Activated T-helper 9 cell treated with anti-CD3 and anti-CD28 coated beads, Interleukin-2, amount 50 U/mL, for 16 hours (primary cell): ENCODE results near the gene DIRAS3.
"Not testable (repeated sequence)": the region's sequence is repeated elsewhere in the genome, so short reads cannot be mapped to it uniquely, and the experiment has no call there.

Experiments
- DNase-seq: peaks from one replicate; pipeline ENCODE4 v3.0.0-alpha.2; 2020; ENCODE audit warnings: low read depth

DIRAS3 gene

DNA sequence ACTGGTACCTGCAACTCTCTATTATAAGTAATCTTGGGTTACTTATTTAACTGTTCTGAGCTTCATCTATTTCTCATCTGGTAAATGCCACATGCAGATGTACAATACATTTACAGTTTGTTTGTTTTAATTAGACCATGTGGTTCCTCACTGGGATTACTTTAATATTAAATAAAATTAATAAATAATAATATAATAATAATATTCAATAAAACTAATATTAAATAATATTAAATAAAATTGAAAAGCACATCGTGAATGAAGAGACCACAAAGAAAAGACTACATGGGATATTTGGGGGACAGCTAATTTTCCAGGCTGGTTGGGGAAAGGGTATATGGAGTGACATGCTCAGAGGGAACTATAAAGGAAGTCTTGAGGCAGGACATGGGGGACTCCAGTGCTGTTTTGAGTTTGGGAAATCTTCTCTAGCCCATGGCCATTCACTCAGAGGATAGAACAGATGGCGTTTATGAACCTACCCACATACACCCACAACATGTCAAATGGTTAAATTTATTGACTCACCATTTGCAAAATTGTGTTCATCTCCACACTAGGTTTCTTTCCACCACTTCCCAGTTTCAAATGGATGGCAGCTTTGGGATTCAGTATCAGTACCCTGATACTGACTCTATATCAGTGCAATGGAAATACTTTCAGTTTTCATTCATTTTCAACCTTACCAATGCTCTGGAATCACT lies 25.6 kb downstream of the DIRAS3 start:
- no peak for DNase-seq

DNA sequence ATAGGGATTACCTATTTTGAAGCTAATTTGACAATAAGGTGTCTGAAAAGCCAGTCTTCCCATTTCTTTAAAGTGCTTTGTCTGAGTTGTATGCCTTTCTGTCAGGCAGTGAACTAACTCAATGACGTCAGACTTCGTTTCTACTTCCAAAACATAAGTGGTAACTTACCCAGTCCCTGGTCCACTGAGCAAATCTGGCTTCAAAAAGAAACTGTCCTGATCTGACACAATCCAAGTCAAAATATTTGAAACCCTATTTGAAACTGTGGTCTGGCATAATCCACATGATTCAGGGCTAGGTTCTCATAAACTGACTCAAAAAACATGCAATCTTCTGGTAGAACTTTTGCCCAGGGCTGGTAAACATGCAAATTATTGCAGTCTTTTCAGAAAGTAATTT lies 34.0 kb downstream of the DIRAS3 start:
- DNase-seq, result no peak

DNA sequence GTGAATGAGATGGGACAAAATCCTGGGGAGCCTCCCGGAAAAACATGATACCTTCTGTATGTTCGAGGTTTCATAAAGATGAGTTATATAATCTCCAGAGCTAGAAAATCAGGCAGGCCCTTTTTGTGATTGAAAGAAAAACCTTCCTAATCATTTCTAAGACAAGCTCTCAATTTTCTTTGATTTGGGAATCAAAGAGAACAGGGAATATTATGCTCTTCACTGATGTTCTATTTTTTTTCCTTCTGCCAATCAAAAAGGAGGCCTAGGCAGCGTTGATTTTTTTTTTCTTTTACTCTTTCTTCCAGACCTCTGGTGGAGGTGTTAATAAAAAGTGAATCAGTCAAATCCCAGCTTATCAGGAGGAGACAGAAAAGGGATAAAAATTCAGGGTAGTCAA lies 34.5 kb downstream of the DIRAS3 start:
- no peak for DNase-seq

DNA sequence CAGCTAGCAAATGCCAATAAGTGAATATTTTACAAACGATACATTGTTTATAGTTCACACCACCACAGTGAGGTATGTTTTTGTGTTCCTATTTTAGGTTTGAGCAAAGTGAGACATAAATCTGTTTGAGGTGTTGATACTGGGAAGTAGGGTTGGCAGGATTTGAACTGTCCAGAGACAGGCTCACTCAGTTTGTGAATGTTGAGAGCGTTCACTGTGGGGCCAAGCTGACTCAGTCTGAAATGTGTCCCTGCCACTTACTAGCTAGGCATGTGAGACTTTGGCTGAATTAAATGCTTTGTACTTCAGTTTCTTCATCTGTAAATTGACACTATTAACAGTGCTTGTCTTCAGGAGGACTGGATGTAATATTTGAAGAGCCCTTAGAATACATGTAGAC lies 35.1 kb downstream of the DIRAS3 start:
- no peak for DNase-seq

DNA sequence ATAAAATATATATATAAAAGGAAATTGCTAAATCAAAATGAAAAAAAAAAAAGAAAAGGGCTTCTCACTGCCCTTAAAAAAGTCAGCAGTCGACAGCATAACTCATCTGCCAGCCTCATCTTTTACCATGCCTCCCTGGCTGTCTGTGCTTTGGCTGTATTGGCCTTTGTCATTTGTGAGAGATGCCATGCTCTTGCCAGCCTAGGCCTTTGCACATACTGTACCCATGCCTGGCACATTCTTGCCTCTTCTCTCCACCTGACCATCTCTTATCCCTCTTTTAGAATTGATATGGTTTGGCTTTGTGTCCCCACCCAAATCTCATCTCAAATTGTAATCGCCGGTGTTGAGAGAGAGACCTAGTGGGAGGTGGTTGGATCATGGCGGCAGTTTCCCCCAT lies 37.1 kb downstream of the DIRAS3 start:
- DNase-seq, result no peak

DNA sequence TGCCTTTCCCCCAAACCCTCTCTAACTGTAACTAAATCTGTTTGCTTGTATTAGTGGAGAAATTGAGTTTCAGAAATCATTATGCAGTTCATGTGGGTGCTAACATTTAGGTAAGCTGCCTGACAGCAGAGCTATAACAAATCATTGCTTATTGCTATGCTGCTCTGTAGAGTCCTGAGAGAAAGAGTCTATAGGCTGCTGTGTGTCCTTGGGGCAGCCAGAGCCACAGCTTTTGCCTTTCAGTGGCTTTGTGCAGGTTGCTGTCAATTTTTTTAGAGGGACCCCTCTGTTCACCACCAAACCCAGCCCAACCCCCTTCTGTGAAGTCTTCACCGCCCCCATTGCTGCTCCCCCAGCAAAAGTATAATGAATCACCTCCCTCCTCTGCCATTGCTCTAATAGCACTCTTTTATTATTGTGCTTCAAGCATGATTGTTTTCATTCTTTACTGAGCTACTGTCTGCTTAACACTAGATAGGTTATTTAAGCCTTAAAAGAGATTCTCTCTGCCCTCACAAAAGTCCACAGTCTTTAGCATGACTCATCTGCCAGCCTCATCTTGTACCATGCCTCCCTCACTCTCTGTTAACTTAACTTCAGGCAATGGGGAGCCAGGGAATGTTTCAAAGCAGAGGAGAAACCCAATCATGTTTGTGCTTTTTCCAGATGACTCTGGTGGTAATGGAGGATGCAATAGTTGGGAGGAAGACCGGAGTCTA lies 38.6 kb downstream of the DIRAS3 start:
- no peak for DNase-seq

DNA sequence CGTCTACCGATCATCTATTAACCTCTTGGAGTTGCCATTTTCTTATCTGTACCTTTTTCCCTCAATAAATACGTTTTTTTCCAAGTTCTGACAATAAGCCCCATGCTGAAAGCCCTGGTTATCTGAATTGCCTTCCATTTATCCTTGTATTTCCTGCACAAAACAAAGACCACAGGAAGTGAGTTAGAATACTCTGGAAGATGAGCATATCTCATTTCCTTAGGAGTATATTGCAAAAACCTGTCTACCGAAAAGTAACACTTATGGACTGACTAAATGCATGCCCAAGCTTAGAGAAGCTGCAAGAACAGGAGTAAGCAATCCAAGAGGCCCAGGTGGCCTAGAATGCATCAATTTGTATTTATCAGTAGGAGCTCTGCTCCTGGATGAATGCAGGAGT lies 39.9 kb downstream of the DIRAS3 start:
- DNase-seq, result no peak

DNA sequence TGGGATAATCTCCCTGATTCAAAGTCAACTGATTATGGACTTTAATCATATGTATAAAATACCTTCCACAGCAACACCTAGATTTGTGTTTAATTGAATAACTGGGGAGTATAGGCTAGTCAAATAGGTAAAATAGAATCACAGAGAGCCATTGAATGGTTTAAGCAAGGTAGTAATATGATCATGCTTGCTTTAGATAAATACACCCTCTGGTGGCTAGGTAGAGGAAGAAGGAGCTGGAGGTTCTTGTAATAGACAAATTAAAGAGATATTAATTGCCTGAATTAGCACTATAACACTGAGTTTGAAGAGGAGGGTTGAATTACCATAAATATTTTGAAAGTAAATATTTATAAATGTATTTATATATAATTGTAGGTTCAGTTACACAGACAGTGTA lies 40.3 kb downstream of the DIRAS3 start:
- DNase-seq, result no peak

DNA sequence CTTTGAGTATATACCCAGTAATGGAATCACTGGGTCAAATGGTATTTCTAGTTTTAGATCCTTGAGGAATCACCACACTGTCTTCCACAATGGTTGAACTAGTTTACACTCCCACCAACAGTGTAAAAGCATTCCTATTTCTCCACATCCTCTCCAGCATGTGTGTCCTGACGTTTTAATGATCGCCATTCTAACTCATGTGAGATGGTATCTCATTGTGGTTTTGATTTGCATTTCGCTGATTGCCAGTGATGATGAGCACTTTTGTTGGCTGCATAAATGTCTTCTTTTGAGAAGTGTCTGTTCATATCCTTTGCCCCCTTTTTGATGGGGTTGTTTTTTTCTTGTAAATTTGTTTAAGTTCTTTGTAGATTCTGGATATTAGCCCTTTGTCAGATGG lies 46.8 kb downstream of the DIRAS3 start:
- DNase-seq, result not testable (repeated sequence)

DNA sequence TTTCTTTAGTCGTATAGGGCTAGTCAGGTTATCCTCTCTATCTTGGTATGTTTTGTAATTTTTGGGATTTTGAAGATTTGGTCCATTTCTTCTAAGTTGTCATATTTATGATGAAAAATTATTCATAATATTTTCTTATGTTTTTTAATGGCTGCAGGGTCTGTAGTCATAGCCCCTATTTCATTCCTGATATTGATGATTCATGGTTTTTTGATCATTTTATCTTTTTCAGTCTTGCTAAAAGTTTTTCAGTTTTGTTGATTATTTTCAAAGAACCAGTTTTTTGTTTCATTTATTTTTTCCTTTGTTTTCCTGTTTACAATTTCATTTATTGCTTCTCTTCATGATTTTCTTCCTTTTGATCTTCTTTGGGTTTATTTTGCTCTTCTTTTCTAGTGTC lies 50.2 kb downstream of the DIRAS3 start:
- no peak for DNase-seq

DNA sequence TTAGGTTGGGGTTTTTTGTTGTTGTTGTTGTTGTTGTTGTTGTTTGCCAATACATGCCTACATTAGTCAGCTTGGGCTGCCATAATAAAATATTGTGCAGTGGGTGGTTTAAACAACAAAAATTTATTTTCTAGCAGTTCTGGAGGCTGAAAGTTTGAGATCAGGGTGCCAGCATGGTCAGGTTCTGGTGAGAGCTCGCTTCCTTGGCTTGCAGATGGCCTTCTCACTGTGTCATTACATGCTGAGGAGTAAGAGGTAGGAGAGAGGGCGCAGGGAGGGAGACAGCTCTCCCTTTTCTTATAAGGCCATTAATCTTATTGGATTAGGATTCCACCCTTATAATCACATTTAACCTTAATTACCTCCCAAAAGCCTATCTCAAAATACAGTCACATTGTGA lies 52.7 kb downstream of the DIRAS3 start:
- no peak for DNase-seq
